Hepatocyte (in vitro differentiated cells): ENCODE measurements around the gene SYNE2.

Experiments used
- EZH2 ChIP-seq: fragments of 200-600 bp; sonication (generic); IDR thresholded peaks from 2 replicates; pipeline ENCODE4 v1.6.1; 2016; ENCODE audit warnings: antibody characterized with exemption, mild to moderate bottlenecking, borderline replicate concordance
- EZH2phosphoT487 ChIP-seq: fragments of 200-600 bp; sonication (generic); IDR thresholded peaks from one replicate; pipeline ENCODE4 v1.6.1; 2018; ENCODE audit warnings: antibody characterized with exemption, mild to moderate bottlenecking, low read depth, moderate library complexity; ENCODE audit not compliant: unreplicated experiment, severe bottlenecking
- TF ChIP-seq, protein P1 (sequence below): fragments of 200-600 bp; sonication (generic); IDR thresholded peaks from 2 replicates; pipeline ENCODE4 v1.5.1; 2016; ENCODE audit warnings: antibody characterized with exemption, mild to moderate bottlenecking; ENCODE audit not compliant: poor library complexity

- TF ChIP-seq EZH2 (no peak), EZH2phosphoT487 (no peak)
- TF ChIP-seq, protein P1, sequence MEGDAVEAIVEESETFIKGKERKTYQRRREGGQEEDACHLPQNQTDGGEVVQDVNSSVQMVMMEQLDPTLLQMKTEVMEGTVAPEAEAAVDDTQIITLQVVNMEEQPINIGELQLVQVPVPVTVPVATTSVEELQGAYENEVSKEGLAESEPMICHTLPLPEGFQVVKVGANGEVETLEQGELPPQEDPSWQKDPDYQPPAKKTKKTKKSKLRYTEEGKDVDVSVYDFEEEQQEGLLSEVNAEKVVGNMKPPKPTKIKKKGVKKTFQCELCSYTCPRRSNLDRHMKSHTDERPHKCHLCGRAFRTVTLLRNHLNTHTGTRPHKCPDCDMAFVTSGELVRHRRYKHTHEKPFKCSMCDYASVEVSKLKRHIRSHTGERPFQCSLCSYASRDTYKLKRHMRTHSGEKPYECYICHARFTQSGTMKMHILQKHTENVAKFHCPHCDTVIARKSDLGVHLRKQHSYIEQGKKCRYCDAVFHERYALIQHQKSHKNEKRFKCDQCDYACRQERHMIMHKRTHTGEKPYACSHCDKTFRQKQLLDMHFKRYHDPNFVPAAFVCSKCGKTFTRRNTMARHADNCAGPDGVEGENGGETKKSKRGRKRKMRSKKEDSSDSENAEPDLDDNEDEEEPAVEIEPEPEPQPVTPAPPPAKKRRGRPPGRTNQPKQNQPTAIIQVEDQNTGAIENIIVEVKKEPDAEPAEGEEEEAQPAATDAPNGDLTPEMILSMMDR, result no peak
Observed at GRCh38 chr14:64060199-64060545, 207.4 kb downstream of the SYNE2 start.
